GM12872 (cell line): ENCODE data around the gene IL15RA.

Source experiments
- CTCF ChIP-seq: IDR thresholded peaks from 3 replicates; pipeline ENCODE4 v1.5.1; 2011; ENCODE audit warnings: low read depth, mild to moderate bottlenecking, low read length, moderate library complexity; ENCODE audit not compliant: insufficient read depth

Gene IL15RA

GRCh38 chr10:5944389-5945189 is 32.8 kb downstream of the IL15RA start:
- no peak for TF ChIP-seq CTCF

GRCh38 chr10:5943536-5943935 is 33.8 kb downstream of the IL15RA start:
- TF ChIP-seq CTCF: no peak

DNA sequence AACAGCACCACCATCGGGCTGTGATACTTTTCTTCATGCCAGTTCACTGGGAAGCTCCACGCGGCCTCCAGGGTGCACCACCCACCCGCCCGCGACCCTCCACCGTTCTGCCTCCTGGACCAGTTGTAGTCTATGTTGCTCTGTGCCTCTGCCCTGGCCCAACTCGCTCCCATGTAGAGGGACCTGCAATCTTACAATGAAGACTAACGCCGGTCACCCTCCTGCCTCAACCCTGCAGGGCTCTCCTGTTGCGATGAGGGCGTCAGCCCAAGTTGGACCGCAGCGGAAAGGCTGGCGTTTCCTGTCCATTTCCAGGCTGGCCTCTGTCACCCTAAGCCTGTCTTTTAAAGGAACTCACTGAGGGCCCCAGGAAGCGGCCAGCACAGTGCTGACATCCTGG is 34.9 kb downstream of the IL15RA start:
- TF ChIP-seq CTCF: no peak

GRCh38 chr10:5942001-5942400 is 35.3 kb downstream of the IL15RA start:
- no peak for TF ChIP-seq CTCF

GRCh38 chr10:5941579-5941978 is 35.8 kb downstream of the IL15RA start:
- no peak for TF ChIP-seq CTCF

- TF ChIP-seq CTCF: no peak
These were observed 36.5 kb downstream of the IL15RA start for GRCh38 chr10:5940807-5941218.

DNA sequence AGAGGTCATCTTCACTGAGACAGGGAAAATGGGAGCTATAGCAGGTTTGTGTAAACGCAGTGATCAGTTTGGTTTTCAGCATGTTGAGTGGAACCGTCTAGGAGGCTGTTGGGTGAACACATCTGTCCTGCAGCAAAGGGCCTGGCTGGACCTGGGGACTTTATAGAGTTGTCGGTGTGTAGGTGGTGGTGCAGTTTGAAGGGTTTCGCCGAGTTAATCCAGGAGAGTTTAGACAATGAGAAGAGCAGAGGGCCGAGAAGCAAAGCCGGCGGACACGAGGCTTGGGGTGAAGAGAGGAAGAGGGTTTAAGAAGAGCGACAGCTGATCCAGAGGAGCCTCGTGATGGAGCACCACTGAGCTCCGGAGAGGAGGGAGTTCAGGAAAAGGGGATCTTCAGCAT is 39.1 kb downstream of the IL15RA start:
- no peak for TF ChIP-seq CTCF
